Neuronal stem cell (in vitro differentiated cells): ENCODE data around the gene ZFYVE28.

Experiments used
- DNase-seq: peaks from one replicate; pipeline ENCODE4 v3.0.0-alpha.2; 2013; ENCODE audit warnings: low spot score
- H2AFZ ChIP-seq: one replicate; pipeline ENCODE4 v1.6.1; 2013; ENCODE audit warnings: mild to moderate bottlenecking, low read length, inconsistent platforms
- H2AK5ac ChIP-seq: 2 replicates; pipeline ENCODE4 v1.6.1; 2013; ENCODE audit warnings: low read depth, mild to moderate bottlenecking, inconsistent platforms, low read length, moderate library complexity, mixed read lengths
- H2BK120ac ChIP-seq: 2 replicates; pipeline ENCODE4 v1.6.1; 2013; ENCODE audit warnings: low read depth, mild to moderate bottlenecking, inconsistent platforms, low read length, moderate library complexity, mixed read lengths
- H2BK12ac ChIP-seq: one replicate; pipeline ENCODE4 v1.6.1; 2013; ENCODE audit warnings: low read length, inconsistent platforms
- H2BK15ac ChIP-seq: 2 replicates; pipeline ENCODE4 v1.6.1; 2013; ENCODE audit warnings: mild to moderate bottlenecking, low read length, inconsistent platforms, mixed read lengths
- H2BK5ac ChIP-seq: one replicate; pipeline ENCODE4 v1.6.1; 2013; ENCODE audit warnings: inconsistent platforms, mild to moderate bottlenecking, low read length, moderate library complexity
- H3K14ac ChIP-seq: one replicate; pipeline ENCODE4 v1.6.1; 2013; ENCODE audit warnings: low read length, inconsistent platforms
- H3K18ac ChIP-seq: 2 replicates; pipeline ENCODE4 v1.6.1; 2013; ENCODE audit warnings: low read length, inconsistent platforms
- H3K23ac ChIP-seq: 2 replicates; pipeline ENCODE4 v1.6.1; 2013; ENCODE audit warnings: low read depth, mild to moderate bottlenecking, mixed read lengths, low read length, inconsistent platforms; ENCODE audit not compliant: poor library complexity
- H3K27ac ChIP-seq: replicated peaks from 3 replicates; pipeline ENCODE4 v1.5.1; 2013; ENCODE audit warnings: low read length, inconsistent platforms
- H3K27me3 ChIP-seq, 3 experiments: 2 replicates each; pipeline ENCODE4 v1.6.1; 2013; ENCODE audit warnings: low read length in 3 of 3, mild to moderate bottlenecking in 2 of 3, inconsistent platforms in 1 of 3, low read depth in 1 of 3, mixed read lengths in 1 of 3, moderate library complexity in 1 of 3; ENCODE audit not compliant: control insufficient read depth in 3 of 3, insufficient read depth in 3 of 3
- H3K36me3 ChIP-seq, 2 donors: replicated peaks in 1 of 2; 2 replicates each; pipeline ENCODE4 v1.6.1; 2013; ENCODE audit warnings: low read length in 2 of 2; ENCODE audit not compliant: control insufficient read depth in 2 of 2, insufficient read depth in 2 of 2
- H3K4ac ChIP-seq: 2 replicates; pipeline ENCODE4 v1.6.1; 2013; ENCODE audit warnings: inconsistent platforms, mild to moderate bottlenecking, low read length, moderate library complexity
- H3K4me1 ChIP-seq, 2 donors: 1 replicate in 1 of 2; 2 replicates in 1 of 2; pipeline ENCODE4 v1.6.1; 2013; ENCODE audit warnings: low read length in 2 of 2, low read depth in 1 of 2; ENCODE audit not compliant: control insufficient read depth in 2 of 2, insufficient read depth in 1 of 2
- H3K4me2 ChIP-seq: one replicate; pipeline ENCODE4 v1.6.1; 2013; ENCODE audit warnings: mild to moderate bottlenecking, low read length, inconsistent platforms; ENCODE audit not compliant: insufficient read depth, poor library complexity, severe bottlenecking
- H3K4me3 ChIP-seq, 2 donors: 2 replicates each; pipeline ENCODE4 v1.5.1; 2013; ENCODE audit warnings: low read length in 2 of 2, mild to moderate bottlenecking in 2 of 2, inconsistent platforms in 1 of 2, moderate library complexity in 1 of 2
- H3K79me1 ChIP-seq: one replicate; pipeline ENCODE4 v1.6.1; 2013; ENCODE audit warnings: low read depth, mild to moderate bottlenecking, inconsistent platforms, low read length, moderate library complexity
- H3K9ac ChIP-seq: one replicate; pipeline ENCODE4 v1.6.1; 2013; ENCODE audit warnings: mild to moderate bottlenecking, low read depth, low read length, inconsistent platforms; ENCODE audit not compliant: poor library complexity
- H3K9me3 ChIP-seq, 2 donors: replicated peaks in 1 of 2; 2 replicates each; pipeline versions ENCODE3 to v1.6.1; 2013; ENCODE audit warnings: low read length in 2 of 2, mild to moderate bottlenecking in 2 of 2, inconsistent platforms in 1 of 2, low read depth in 1 of 2, mixed read lengths in 1 of 2, moderate library complexity in 1 of 2; ENCODE audit not compliant: control insufficient read depth in 2 of 2, insufficient read depth in 1 of 2
- H4K8ac ChIP-seq: one replicate; pipeline ENCODE4 v1.6.1; 2013; ENCODE audit warnings: low read depth, mild to moderate bottlenecking, inconsistent platforms, low read length, moderate library complexity
- H4K91ac ChIP-seq: one replicate; pipeline ENCODE4 v1.6.1; 2013; ENCODE audit warnings: low read length, low read depth, mild to moderate bottlenecking, inconsistent platforms; ENCODE audit not compliant: poor library complexity
- WGBS, 2 donors: extraction: QIAGEN DNeasy Blood & Tissue Kit; methylation state at CpG; one replicate each; pipeline ENCODE4 v1.1.7; 2013; ENCODE audit warnings: missing lambda C conversion rate in 2 of 2, mixed read lengths in 1 of 2; ENCODE audit not compliant: insufficient read length in 2 of 2, insufficient replicate concordance in 1 of 2; ENCODE audit errors: extremely low coverage in 2 of 2; 5-methylcytosine and 5-hydroxymethylcytosine counted together

ZFYVE28 gene

DNA sequence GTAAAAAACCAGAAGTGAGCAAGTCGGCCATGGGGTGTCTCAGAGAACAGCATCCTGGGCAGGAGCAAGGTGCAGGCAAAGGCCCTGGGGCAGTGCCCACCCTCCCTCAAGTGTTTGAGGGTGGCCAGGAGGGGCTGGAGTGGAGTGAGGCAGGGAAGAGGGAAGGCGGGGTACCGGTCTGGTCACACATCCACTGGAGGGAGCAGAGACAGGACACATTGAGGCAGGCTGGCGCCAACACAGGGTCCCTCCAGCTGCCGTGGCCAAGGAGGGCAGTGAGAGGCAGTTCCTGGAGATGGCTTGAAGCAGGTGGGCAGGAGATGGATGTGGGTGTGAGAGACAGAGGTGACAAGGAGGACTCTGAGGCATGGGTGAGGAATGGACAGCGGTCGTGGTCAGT, 30.1 kb upstream of the ZFYVE28 start:
- H3K4ac ChIP-seq, result no peak overlapping the region
- H2BK15ac ChIP-seq, result no peak overlapping the region
- H3K27me3 ChIP-seq, result peaks cover 0 to 40% (median 0%) of the 10 kb centered on the region in 3 experiments
- no peaks in the 10 kb centered on the region for H3K36me3 ChIP-seq
- no peaks in the 10 kb centered on the region for H3K79me1 ChIP-seq
- no peak overlapping the region for H3K4me2 ChIP-seq
- no peak overlapping the region for H3K23ac ChIP-seq
- no peaks in the 10 kb centered on the region for H3K9me3 ChIP-seq
- H3K9ac ChIP-seq, result no peak overlapping the region
- H2AK5ac ChIP-seq, result no peak overlapping the region
- no peak overlapping the region for H2BK12ac ChIP-seq
- peaks cover 0 to 5% of the 10 kb centered on the region in 2 donors for H3K4me1 ChIP-seq
- no peak overlapping the region for H4K91ac ChIP-seq
- H3K4me3 ChIP-seq, result no peak overlapping the region
- no peak overlapping the region for H2BK5ac ChIP-seq
- no CpG with 5 or more reads among the region's 7 CpGs for WGBS, 2 donors
- H3K14ac ChIP-seq, result no peak overlapping the region
- no peak overlapping the region for H4K8ac ChIP-seq
- H2AFZ ChIP-seq, result no peak overlapping the region
- no peak for DNase-seq
- H2BK120ac ChIP-seq, result no peak overlapping the region
- no peak overlapping the region for H3K18ac ChIP-seq
- H3K27ac ChIP-seq, result no peak overlapping the region

DNA sequence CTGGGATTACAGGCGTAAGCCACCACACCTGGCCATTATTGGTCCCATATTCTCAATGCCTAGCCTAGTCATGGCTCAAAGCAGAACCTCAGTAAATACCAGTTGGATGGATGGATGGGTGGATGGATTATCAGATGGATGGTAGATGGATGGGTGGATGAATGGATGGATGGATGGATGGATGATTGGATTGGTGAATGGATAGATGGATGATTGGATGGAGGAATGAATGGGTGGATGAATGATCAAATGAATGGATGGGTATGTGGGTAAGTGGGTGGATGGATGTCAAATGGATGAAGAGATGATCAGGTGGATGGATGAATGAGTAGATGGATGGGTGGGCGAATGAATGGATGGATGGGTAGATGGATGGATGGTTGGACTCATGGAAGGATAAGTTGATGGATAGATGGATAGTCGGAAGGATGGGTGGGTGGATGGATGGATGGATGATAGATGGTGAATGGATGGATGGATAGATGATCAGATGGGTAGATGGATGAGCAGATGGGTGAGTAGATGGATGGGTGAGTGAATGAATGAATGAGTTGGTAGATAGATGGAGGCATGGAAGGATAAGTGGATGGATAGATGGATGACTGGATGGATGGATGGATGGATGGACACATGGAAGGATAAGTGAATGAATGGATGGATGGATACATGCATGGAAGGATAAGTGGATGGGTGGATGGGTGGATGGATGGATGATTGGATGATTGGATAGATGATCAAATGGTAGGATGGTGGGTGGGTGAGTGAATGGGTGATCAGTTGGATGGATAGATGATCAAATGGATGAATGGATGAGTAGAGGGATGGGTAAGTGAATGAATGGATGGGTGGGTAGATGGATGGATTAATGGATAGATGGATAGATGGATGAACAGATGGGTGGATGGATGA, 28.5 kb upstream of the ZFYVE28 start:
- Histone ChIP-seq H2BK5ac (no peak overlapping the region), H2BK15ac (no peak overlapping the region), H3K18ac (no peak overlapping the region), H3K23ac (no peak overlapping the region), H3K27ac (no peak overlapping the region), H3K4ac (no peak overlapping the region), H4K91ac (no peak overlapping the region), H3K4me3 (no peak overlapping the region), H3K14ac (no peak overlapping the region), H3K9me3 (no peaks in the 10 kb centered on the region), H2BK12ac (no peak overlapping the region), H3K27me3 (peaks cover 0 to 32% (median 0%) of the 10 kb centered on the region in 3 experiments), H3K4me1 (peaks cover 1 to 5% of the 10 kb centered on the region in 2 donors), H4K8ac (no peak overlapping the region), H3K79me1 (no peaks in the 10 kb centered on the region), H3K36me3 (no peaks in the 10 kb centered on the region), H2AFZ (no peak overlapping the region), H3K9ac (no peak overlapping the region), H2BK120ac (no peak overlapping the region), H3K4me2 (no peak overlapping the region), H2AK5ac (no peak overlapping the region)
- WGBS, 2 donors, result 100% methylated on average over 1 of the region's 3 CpGs
- DNase-seq, result no peak

DNA sequence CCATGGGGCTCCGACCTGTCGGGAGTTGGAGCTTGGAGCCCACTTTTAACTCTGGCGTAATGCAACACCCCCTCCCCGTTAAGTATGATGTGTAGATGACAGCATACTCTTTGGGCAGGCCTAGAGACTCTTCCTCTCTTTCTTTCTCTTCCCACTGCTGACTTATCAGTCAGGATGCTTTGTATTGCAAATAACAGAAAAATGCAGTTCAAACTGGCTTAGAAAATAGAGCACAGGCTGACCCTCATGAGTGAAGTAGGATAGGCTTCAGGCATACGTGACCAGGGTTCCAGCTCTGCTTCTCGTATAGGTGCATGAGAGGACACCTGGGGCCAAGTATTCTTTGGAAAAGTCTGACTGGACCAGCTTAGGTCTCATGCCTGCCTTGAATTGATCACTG, 27.1 kb upstream of the ZFYVE28 start:
- Histone ChIP-seq H3K4me1 (peaks cover 2 to 5% of the 10 kb centered on the region in 2 donors), H3K27ac (no peak overlapping the region), H2BK5ac (no peak overlapping the region), H3K27me3 (peaks cover 0 to 23% (median 0%) of the 10 kb centered on the region in 3 experiments), H2BK15ac (no peak overlapping the region), H3K14ac (no peak overlapping the region), H3K79me1 (peaks cover 2% of the 10 kb centered on the region), H3K4me3 (no peak overlapping the region), H4K8ac (no peak overlapping the region), H2BK12ac (no peak overlapping the region), H2AK5ac (no peak overlapping the region), H2AFZ (peak overlapping the region; percentile 56), H3K23ac (no peak overlapping the region), H3K9me3 (no peaks in the 10 kb centered on the region), H3K18ac (no peak overlapping the region), H3K4ac (no peak overlapping the region), H3K4me2 (no peak overlapping the region), H3K9ac (no peak overlapping the region), H2BK120ac (no peak overlapping the region), H4K91ac (no peak overlapping the region), H3K36me3 (no peaks in the 10 kb centered on the region)
- no CpG with 5 or more reads among the region's 6 CpGs for WGBS, 2 donors
- no peak for DNase-seq

DNA sequence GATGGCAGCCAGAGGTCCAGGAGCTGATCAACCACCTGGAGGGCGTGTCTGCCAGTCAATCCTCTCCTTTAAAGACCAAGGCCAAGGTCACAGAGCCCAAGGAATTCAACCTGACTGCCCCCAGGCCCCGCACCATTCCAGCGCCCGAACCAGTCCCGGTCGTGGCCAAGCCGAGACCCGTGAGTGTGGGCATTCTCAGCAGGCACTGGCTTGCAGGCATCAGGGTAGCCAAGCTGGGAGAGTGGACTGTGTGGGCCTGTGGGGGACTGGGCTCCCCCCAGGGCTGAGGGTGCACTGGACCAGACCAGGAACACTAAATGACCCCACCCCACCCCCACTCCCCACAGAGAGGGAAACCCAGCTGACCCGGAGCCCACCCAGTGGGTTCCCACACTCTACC, 26.7 kb upstream of the ZFYVE28 start:
- no peak overlapping the region for H3K23ac ChIP-seq
- H3K4ac ChIP-seq, result no peak overlapping the region
- peaks cover 2% of the 10 kb centered on the region for H3K79me1 ChIP-seq
- no peak overlapping the region for H2BK15ac ChIP-seq
- no peak overlapping the region for H2BK120ac ChIP-seq
- H4K8ac ChIP-seq, result no peak overlapping the region
- no peak overlapping the region for H2BK5ac ChIP-seq
- H3K18ac ChIP-seq, result peak overlapping the region; percentile 14
- no peak overlapping the region for H3K4me3 ChIP-seq
- H3K27me3 ChIP-seq, result peaks cover 0 to 18% (median 0%) of the 10 kb centered on the region in 3 experiments
- no CpG with 5 or more reads among the region's 9 CpGs for WGBS, 2 donors
- H3K36me3 ChIP-seq, result no peaks in the 10 kb centered on the region
- H4K91ac ChIP-seq, result no peak overlapping the region
- H3K27ac ChIP-seq, result no peak overlapping the region
- H3K4me1 ChIP-seq, result peaks cover 2 to 5% of the 10 kb centered on the region in 2 donors
- no peaks in the 10 kb centered on the region for H3K9me3 ChIP-seq
- no peak for DNase-seq
- H3K4me2 ChIP-seq, result no peak overlapping the region
- no peak overlapping the region for H2AK5ac ChIP-seq
- H2AFZ ChIP-seq, result peak overlapping the region; percentile 56
- no peak overlapping the region for H3K14ac ChIP-seq
- H3K9ac ChIP-seq, result no peak overlapping the region
- H2BK12ac ChIP-seq, result no peak overlapping the region
